ENCODE results near the gene USP13.

USP13 gene

DNA sequence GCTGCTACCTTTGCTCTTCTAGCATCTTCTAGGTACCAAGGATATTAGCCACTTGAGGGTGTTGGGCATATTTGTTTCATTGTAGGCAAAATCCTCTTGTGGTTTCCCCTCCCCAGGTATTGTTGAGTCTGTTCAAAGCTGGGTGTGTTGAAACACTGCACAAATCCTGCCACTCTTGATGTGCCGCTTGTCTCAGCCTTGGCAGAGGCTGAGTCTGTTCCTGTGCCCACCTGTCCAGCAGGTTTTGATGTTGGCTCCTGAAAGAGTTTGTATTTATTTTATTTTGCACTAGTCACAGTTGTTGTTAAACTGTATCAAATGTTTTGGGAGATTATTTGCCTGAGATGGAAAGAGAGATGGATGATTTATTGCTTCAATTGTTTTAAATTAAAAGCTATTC, 136.2 kb downstream of the USP13 start:
- no peak for DNase-seq (ENCODE audit: low read depth in 2 of 2)
- H3K4me3 ChIP-seq (replicated peaks in 1 of 2; ENCODE audit: low read depth in 2 of 2, low read length in 2 of 2): no peak overlapping the region
- TF ChIP-seq, protein P1, sequence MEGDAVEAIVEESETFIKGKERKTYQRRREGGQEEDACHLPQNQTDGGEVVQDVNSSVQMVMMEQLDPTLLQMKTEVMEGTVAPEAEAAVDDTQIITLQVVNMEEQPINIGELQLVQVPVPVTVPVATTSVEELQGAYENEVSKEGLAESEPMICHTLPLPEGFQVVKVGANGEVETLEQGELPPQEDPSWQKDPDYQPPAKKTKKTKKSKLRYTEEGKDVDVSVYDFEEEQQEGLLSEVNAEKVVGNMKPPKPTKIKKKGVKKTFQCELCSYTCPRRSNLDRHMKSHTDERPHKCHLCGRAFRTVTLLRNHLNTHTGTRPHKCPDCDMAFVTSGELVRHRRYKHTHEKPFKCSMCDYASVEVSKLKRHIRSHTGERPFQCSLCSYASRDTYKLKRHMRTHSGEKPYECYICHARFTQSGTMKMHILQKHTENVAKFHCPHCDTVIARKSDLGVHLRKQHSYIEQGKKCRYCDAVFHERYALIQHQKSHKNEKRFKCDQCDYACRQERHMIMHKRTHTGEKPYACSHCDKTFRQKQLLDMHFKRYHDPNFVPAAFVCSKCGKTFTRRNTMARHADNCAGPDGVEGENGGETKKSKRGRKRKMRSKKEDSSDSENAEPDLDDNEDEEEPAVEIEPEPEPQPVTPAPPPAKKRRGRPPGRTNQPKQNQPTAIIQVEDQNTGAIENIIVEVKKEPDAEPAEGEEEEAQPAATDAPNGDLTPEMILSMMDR (IDR thresholded peaks at IDR 0.05; ENCODE audit: low read depth, low read length): no peak

DNA sequence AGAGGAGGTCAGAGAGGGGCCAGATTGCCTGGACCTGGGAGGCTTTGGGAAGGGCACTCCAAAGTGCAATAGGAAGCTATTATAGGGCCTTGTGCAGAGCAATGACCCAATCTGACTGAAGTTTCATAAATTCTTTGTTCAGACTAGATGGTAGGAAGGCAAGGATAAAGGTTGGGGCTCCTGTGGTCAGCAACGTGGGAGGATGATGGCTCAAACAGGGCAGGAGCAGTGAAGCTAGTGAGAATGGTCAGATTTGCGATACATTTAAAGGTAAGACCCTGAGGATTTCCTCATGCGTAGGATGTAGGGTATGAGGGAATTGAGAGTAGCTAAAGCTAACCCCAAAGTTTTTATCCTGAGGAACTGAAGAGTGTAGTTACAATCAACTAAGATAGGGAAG, 139.0 kb downstream of the USP13 start:
- no peak overlapping the region for H3K4me3 ChIP-seq (replicated peaks in 1 of 2; ENCODE audit: low read depth in 2 of 2, low read length in 2 of 2)
- TF ChIP-seq, protein P1 (IDR thresholded peaks at IDR 0.05; ENCODE audit: low read depth, low read length): no peak
- DNase-seq (ENCODE audit: low read depth in 2 of 2): no peak

DNA sequence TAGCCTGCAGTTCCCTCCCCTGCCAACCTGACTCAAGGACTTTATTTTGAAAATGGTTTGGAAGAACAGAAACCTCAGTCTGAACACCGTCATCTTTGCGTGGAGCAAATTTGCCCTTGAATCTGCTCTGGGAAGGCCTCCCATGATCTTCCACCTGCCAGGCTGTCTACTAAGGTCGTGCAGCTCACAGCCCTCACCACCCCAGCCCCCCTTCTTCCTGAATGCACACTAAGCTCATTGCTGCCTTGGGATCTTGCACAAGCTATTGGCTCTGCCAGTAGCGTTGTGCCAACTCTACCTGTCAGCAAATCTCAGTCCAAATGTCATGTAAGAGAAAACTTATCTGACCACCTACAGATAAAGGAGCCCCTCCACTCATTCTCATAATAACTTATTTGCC, 141.5 kb downstream of the USP13 start:
- DNase-seq (ENCODE audit: low read depth in 2 of 2): no peak
- TF ChIP-seq, protein P1 (IDR thresholded peaks at IDR 0.05; ENCODE audit: low read depth, low read length): no peak
- no peak overlapping the region for H3K4me3 ChIP-seq (replicated peaks in 1 of 2; ENCODE audit: low read depth in 2 of 2, low read length in 2 of 2)

DNA sequence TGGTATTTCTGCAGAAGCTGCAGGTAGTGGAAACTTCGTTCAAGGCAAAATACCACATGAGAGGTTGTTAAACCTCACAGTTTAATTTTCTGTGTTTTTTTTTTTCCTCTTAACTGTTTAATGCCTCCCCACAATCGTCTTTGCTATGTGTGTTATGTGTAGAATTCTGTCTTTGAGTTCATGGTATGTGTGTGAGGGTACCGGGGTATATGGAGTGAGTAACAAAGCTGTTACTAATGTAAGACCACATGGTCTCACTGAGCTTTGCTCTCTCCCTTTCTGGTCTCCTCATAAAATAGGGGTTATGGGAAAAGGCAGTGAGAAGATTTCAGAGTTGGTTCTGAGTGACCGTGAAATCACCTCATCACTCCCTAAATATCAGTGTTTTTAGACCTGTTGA, 143.6 kb downstream of the USP13 start:
- no peak overlapping the region for H3K4me3 ChIP-seq (replicated peaks in 1 of 2; ENCODE audit: low read depth in 2 of 2, low read length in 2 of 2)
- TF ChIP-seq, protein P1 (IDR thresholded peaks at IDR 0.05; ENCODE audit: low read depth, low read length): no peak
- no peak for DNase-seq (ENCODE audit: low read depth in 2 of 2)

DNA sequence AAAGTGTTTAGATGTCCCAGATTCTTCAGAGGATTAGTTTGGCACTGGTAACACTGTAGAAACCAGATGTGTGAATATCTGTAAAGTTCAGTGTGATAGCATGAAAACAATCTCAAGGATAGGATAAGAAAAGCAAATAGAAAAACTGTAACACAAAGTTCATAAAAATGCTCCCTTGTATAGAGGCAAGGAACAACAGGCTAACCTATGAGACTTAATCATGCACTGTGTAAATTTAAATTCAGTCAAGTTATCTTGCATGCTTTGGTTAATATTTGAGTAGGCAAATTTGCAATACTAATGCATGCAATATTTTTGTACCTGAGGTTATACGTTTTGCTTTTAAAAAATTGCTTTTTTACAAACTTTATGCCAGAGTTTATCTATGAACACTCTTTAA, 144.4 kb downstream of the USP13 start:
- H3K4me3 ChIP-seq (replicated peaks in 1 of 2; ENCODE audit: low read depth in 2 of 2, low read length in 2 of 2): no peak overlapping the region
- TF ChIP-seq, protein P1 (IDR thresholded peaks at IDR 0.05; ENCODE audit: low read depth, low read length): no peak
- DNase-seq (ENCODE audit: low read depth in 2 of 2): no peak

DNA sequence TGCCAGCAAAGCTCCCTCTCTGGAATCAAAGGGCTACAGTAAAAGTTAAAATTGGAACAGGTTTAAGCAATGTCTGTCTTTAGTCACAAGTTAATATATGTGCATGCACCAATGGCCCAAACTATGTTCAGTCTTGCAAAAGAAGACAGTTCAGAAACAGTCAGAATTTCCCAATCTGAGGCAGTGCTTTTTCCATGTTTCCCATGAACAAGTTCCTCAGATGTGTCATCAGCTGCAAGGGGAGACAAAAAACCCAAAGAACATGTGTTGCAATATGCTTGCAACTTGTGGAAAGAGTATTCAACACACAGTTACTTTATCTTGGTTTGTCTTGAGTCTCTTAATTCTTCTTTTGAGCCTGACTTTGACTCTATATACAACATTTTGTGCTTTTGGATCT, 148.4 kb downstream of the USP13 start:
- DNase-seq (ENCODE audit: low read depth in 2 of 2): peak; percentile 92 to 98
- no peak overlapping the region for H3K4me3 ChIP-seq (replicated peaks in 1 of 2; ENCODE audit: low read depth in 2 of 2, low read length in 2 of 2)
- TF ChIP-seq, protein P1 (IDR thresholded peaks at IDR 0.05; ENCODE audit: low read depth, low read length): no peak

DNA sequence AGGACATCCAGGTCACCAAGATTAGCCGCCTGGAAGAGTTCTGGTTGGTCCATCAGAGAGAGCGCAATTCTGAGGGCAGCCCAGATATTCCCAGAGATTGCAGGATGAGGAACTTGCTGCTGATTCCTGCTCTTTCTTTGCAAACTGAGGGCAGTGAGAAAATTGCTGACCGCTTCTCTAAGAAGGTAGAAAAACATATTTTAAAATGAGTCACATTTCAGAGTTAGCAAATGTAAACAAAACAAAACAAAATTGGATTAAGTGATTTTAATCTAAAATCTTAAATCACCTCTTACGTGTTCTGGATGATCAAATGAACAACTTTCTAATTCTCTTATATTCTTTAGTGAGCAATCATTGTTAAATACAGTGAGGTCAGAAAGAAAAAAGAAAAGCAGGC, 149.0 kb downstream of the USP13 start:
- TF ChIP-seq, protein P1 (IDR thresholded peaks at IDR 0.05; ENCODE audit: low read depth, low read length): no peak
- DNase-seq (ENCODE audit: low read depth in 2 of 2): peak in 1 of 2 donors; percentile 54
- H3K4me3 ChIP-seq (replicated peaks in 1 of 2; ENCODE audit: low read depth in 2 of 2, low read length in 2 of 2): no peak overlapping the region
